AG04450 (cell line): ENCODE data around the gene MEIG1. TPM values are rescaled to one million over a fixed set of nuclear protein-coding genes. Genes with fewer than 3 reads are reported as not detected.
"Not testable (repeated sequence)": the region's sequence is repeated elsewhere in the genome, so short reads cannot be mapped to it uniquely, and the experiment has no call there.

Experiments used
- CTCF ChIA-PET: fragments of 300-600, 350-600 bp; formaldehyde crosslinking; extraction: SDS; loops from one replicate; lab custom pipeline; 2022; ENCODE audit warnings: antibody characterized with exemption, inconsistent platforms; lab: Charles Lee
- POLR2A ChIA-PET: fragments of 350-600 bp; formaldehyde crosslinking; extraction: SDS; loops from one replicate; lab custom pipeline; 2021; ENCODE audit warnings: antibody characterized with exemption, inconsistent platforms; lab: Yijun Ruan, JAX
- DNase-seq: peaks from one replicate; pipeline ENCODE4 v3.0.0-alpha.2; 2011; ENCODE audit warnings: low read depth, low spot score
- H3K27ac ChIP-seq: one replicate; pipeline ENCODE4 v1.5.1; 2012; ENCODE audit warnings: low read depth, low read length, control low read depth
- H3K27me3 ChIP-seq: one replicate; pipeline ENCODE4 v1.6.0; 2012; ENCODE audit warnings: low read length; ENCODE audit not compliant: control insufficient read depth, insufficient read depth
- H3K4me3 ChIP-seq: 2 replicates; pipeline ENCODE4 v1.5.1; 2011; ENCODE audit warnings: mild to moderate bottlenecking, low read depth, low read length, control low read depth
- H3K9me3 ChIP-seq: 2 replicates; pipeline ENCODE4 v1.5.1; 2012; ENCODE audit warnings: low read length; ENCODE audit not compliant: control insufficient read depth, insufficient read depth
- polyA plus RNA-seq: library from polyadenylated mRNA; depleted of rRNA; stranded (reverse); fragments of >200 nt; gene quantifications from 2 replicates; pipeline ENCODE4 v1.2.3, GENCODE V29; 2011
- TF ChIP-seq, protein P1 (sequence below): IDR thresholded peaks from 2 replicates; pipeline ENCODE4 v1.5.1; 2011; ENCODE audit warnings: low read depth, low read length, control low read depth, inconsistent platforms

The MEIG1 gene
- polyA plus RNA-seq, 1 experiment, result 0.21 TPM

DNA sequence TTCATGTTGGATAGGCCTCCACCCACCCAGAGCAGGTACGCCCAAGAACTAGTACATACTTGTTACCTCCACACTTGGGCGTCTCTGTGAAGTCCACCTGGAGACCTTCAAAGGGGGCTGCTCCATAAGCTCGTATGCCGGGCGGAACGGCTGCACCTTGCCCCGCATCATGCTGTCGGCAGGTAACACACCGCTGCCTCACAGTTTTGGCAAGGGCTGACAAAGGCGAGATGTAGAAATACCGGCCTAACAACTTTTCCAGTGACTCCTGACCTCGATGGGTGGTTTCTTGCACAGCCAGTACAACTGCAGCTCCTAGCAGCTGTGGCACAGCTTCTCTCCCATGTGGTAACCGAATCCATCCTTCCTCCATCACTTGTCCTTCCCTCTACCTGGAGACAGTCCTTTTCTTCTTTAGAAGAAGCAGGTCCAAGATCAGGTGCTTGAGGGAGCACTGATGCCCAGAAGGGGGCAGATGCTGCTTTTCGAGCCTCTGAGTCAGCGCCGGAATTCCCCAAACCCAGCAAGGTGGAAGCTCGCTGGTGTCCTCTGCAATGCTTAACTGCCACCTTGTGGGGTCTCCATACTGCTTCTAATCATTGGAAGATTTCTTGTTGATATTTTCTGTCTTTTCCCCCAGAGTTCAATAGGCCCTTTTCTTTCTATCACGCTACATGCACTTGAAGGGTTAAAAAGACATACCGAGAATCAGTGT, 32.0 kb downstream of the MEIG1 start:
- H3K27ac ChIP-seq, H3K4me3 ChIP-seq, H3K9me3 ChIP-seq, POLR2A ChIA-PET, H3K27me3 ChIP-seq: not testable (repeated sequence)
- DNase-seq, result peak; percentile 2
- TF ChIP-seq, protein P1, sequence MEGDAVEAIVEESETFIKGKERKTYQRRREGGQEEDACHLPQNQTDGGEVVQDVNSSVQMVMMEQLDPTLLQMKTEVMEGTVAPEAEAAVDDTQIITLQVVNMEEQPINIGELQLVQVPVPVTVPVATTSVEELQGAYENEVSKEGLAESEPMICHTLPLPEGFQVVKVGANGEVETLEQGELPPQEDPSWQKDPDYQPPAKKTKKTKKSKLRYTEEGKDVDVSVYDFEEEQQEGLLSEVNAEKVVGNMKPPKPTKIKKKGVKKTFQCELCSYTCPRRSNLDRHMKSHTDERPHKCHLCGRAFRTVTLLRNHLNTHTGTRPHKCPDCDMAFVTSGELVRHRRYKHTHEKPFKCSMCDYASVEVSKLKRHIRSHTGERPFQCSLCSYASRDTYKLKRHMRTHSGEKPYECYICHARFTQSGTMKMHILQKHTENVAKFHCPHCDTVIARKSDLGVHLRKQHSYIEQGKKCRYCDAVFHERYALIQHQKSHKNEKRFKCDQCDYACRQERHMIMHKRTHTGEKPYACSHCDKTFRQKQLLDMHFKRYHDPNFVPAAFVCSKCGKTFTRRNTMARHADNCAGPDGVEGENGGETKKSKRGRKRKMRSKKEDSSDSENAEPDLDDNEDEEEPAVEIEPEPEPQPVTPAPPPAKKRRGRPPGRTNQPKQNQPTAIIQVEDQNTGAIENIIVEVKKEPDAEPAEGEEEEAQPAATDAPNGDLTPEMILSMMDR, result peak; percentile 43
- CTCF ChIA-PET, result interaction anchor here (0.7 to 1.0 kb wide), 2 partner anchors 91 to 113 kb away, joined by 3 to 4 read pairs; no protein-coding TSS in a partner anchor

DNA sequence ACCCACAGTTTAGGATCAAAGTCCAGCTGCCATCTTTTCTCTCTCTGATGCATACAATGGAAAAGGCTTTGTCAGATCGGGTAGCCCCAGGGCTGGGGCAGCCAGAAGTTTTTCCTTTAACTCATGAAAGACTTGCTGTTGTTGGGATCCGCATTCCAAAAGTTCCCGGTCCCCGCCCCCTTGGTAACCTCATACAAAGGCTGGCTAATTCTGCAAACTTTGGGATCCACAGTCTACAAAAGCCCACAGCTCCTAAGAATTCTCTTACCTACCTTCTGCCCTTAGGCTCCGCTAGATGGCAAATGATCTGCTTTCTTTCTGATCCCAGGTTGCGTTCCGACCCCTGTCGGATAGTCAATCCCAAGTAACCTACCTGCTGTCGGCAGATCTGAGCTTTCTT, 33.1 kb downstream of the MEIG1 start:
- POLR2A ChIA-PET, H3K4me3 ChIP-seq, DNase-seq, H3K9me3 ChIP-seq, H3K27me3 ChIP-seq, CTCF ChIA-PET, H3K27ac ChIP-seq: not testable (repeated sequence)

- H3K27ac ChIP-seq, CTCF ChIA-PET, H3K27me3 ChIP-seq, H3K4me3 ChIP-seq, H3K9me3 ChIP-seq, POLR2A ChIA-PET, DNase-seq: not testable (repeated sequence)
Observed at GRCh38 chr10:14993500-14994455, 34.6 kb downstream of the MEIG1 start.

GRCh38 chr10:14995964-14996565, 36.9 kb downstream of the MEIG1 start:
- DNase-seq, result no peak
- Histone ChIP-seq H3K9me3 (peaks cover 6% of the 10 kb centered on the region; the same call in 1 of the 2 replicates), H3K27ac (no peak overlapping the region), H3K27me3 (peaks cover 3% of the 10 kb centered on the region), H3K4me3 (peak overlapping the region; percentile 13; the same call in 1 of the 2 replicates)
- ChIA-PET POLR2A (no interaction called here), CTCF (no interaction called here)
- TF ChIP-seq, protein P1, result no peak

DNA sequence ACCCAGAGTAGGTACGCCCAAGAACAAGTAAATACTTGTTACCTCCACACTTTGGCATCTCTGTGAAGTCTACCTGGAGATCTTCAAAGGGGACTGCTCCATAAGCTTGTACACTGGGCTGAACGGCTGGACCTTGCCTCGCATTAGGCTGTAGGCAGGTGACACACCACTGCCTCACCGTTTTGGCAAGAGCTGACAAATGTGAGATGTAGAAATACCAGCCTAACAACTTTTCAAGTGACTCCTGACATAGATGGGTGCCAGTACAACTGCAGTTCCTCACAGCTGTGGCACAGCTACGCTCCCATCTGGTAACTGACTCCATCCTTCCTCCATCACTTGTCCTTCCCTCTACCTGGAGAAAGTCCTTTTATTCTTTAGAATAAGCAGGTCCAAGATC, 54.3 kb downstream of the MEIG1 start:
- POLR2A ChIA-PET, H3K27me3 ChIP-seq, H3K27ac ChIP-seq, H3K4me3 ChIP-seq, DNase-seq, H3K9me3 ChIP-seq, CTCF ChIA-PET: not testable (repeated sequence)

DNA sequence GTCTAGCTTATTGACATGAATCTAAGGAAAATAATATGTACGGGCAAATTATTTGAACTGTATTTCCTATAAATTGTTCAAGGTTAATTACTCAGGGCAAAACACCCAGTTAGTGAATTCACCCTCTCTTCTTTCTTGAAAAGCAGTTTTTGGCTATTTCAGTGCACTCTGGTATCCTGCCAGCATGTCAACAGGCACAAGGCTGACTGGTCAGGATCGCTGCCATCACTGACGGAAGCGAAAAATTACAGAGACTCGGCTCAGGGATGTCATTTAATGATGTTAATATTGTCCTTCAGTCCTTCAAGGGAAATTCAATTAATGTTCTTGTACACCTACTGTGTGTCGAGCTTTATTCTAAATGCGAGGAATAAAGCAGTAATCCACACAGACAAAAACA, 56.3 kb downstream of the MEIG1 start:
- no peak for DNase-seq
- ChIA-PET POLR2A (no interaction called here), CTCF (interaction anchor here (0.6 kb wide), 2 partner anchors 9 to 147 kb away, joined by 3 read pairs; no protein-coding TSS in a partner anchor)
- H3K27ac ChIP-seq, result no peak overlapping the region
- H3K27me3 ChIP-seq, result peaks cover 2% of the 10 kb centered on the region
- H3K9me3 ChIP-seq, result no peaks in the 10 kb centered on the region
- TF ChIP-seq, protein P1, result no peak
- no peak overlapping the region for H3K4me3 ChIP-seq

DNA sequence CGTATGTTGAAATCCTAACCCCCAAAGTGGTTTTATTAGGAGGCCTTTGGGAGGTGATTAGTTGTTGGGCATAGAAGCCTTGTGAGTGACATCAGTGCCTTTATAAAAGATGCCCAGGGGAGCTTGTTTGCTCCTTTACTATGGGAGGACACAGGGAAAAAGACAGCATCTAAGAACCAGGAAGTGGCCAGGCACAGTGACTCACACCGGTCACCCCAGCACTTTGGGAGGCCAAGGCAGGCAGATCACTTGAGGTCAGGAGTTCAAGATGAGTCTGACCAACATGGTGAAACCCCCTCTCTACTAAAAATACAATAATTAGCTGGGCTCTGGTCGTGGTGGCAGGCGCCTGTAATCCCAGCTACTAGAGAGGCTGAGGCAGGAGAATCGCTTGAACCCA, 61.8 kb downstream of the MEIG1 start:
- H3K27ac ChIP-seq, POLR2A ChIA-PET, DNase-seq, H3K27me3 ChIP-seq, H3K9me3 ChIP-seq, CTCF ChIA-PET, H3K4me3 ChIP-seq: not testable (repeated sequence)
